GM12873 (cell line): ENCODE measurements around the gene RAVER2.

ENCODE experiments used
- CTCF ChIP-seq: IDR thresholded peaks from 2 replicates; pipeline ENCODE4 v1.5.1; 2012; ENCODE audit warnings: low read depth, mild to moderate bottlenecking, moderate library complexity, low read length, control low read depth; ENCODE audit not compliant: insufficient read depth; ENCODE audit errors: missing control alignments

Gene RAVER2

GRCh38 chr1:64765826-64766225 lies 21.0 kb downstream of the RAVER2 start:
- no peak for TF ChIP-seq CTCF

GRCh38 chr1:64766429-64766828 lies 21.6 kb downstream of the RAVER2 start:
- TF ChIP-seq CTCF, result no peak

- no peak for TF ChIP-seq CTCF
These were observed 24.6 kb downstream of the RAVER2 start for GRCh38 chr1:64769482-64769881.

GRCh38 chr1:64769971-64770370 lies 25.1 kb downstream of the RAVER2 start:
- no peak for TF ChIP-seq CTCF

- TF ChIP-seq CTCF, result no peak
These were observed 30.2 kb downstream of the RAVER2 start for GRCh38 chr1:64775113-64775512.

- TF ChIP-seq CTCF, result no peak
These were observed 46.1 kb downstream of the RAVER2 start for GRCh38 chr1:64790832-64791487.

GRCh38 chr1:64798872-64799271 lies 54.0 kb downstream of the RAVER2 start:
- no peak for TF ChIP-seq CTCF
